GM13977 (cell line): ENCODE data around the gene AGAP3.

Experiments
- DNase-seq: peaks from one replicate; pipeline ENCODE4 v3.0.0; 2012; ENCODE audit warnings: low spot score
- in situ Hi-C: fragments of 300-500 bp; cut with MboI; formaldehyde crosslinking; loops from one replicate; pipeline ENCODE4 v1.12.0; 2022; ENCODE audit warnings: low sequenced_read_pairs, low pct_unique_long_range_greater_than_20kb, mixed read lengths, inconsistent platforms; ENCODE audit not compliant: unreplicated experiment
- TF ChIP-seq, protein P1 (sequence below): IDR thresholded peaks from 2 replicates; pipeline ENCODE4 v1.5.1; 2012; ENCODE audit warnings: mild to moderate bottlenecking, control low read depth; ENCODE audit not compliant: insufficient read depth; ENCODE audit errors: extremely low read depth, missing control alignments

The AGAP3 gene

DNA sequence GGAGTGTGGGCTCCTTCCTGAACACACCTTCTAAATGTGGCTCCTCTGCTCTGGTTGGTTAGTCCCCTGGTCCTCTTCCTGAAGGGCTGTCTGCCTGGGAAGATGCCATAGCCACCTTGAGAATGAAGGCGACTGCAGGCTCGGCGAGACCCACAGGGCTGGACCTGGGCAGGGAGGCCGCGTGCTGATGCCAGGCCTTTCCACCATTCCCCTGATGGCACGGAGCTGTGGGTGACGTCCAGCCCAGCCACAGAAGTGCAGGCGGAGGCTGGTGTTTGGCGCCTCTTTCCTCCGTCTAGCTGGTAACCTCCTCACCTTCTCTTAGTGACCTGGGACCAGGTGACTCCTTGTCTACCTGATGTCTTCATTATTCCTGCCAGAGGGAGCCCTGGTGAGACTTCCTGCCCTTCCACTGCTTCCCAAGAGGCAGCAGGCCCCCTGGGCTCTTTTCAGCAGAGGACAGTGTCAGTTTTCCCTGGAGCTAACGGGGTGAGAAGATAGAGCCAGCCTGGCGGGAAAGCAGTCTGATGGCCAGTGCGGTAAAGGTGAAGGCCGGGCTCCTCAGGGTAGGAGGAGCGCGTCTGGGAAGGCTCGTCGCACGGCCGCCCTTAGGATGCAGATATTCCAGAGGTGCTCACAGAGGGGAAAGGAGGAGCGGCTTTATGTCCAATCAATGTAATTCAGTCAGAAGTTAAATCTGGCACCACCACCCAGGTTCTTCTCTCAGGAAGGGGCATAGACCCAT is 46.4 kb downstream of the AGAP3 start:
- no peak for DNase-seq
- in situ Hi-C loops, result no loop called here
- TF ChIP-seq, protein P1, sequence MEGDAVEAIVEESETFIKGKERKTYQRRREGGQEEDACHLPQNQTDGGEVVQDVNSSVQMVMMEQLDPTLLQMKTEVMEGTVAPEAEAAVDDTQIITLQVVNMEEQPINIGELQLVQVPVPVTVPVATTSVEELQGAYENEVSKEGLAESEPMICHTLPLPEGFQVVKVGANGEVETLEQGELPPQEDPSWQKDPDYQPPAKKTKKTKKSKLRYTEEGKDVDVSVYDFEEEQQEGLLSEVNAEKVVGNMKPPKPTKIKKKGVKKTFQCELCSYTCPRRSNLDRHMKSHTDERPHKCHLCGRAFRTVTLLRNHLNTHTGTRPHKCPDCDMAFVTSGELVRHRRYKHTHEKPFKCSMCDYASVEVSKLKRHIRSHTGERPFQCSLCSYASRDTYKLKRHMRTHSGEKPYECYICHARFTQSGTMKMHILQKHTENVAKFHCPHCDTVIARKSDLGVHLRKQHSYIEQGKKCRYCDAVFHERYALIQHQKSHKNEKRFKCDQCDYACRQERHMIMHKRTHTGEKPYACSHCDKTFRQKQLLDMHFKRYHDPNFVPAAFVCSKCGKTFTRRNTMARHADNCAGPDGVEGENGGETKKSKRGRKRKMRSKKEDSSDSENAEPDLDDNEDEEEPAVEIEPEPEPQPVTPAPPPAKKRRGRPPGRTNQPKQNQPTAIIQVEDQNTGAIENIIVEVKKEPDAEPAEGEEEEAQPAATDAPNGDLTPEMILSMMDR, result no peak

DNA sequence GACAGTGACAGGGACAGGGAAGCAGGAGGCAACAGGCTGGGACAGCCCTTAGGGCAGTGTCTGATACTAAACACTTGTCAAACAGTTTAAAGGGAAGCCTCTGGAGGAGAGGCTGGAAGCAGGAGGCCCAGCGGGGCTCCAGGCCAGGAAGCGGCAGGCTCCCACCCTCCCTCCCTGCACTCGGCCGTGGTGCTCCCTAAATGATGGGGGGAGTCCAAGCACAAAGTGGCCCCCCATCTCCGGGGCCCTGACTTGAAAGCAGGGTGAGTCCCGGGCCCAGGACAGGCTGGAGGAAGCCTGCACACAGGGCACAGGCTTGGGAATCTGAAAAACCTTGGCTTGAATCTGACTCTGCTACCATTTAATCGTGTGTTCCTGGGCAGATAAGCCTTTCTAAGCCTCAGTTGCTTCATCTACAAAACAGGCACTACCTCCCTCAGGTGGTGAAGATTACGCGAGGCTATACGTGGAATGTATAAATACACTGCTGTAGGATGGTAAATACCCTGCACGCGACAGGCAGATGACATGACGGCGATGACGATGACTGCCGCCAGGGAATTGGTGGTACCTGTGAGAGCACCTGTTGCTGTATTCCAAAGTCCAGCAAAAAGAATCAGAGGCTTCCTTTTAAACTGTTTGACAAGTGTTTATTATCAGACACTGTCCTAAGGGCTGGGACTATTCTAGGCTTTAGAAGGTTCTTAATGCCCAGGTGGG is 47.2 kb downstream of the AGAP3 start:
- in situ Hi-C loops, result no loop called here
- no peak for DNase-seq
- TF ChIP-seq, protein P1, result no peak

DNA sequence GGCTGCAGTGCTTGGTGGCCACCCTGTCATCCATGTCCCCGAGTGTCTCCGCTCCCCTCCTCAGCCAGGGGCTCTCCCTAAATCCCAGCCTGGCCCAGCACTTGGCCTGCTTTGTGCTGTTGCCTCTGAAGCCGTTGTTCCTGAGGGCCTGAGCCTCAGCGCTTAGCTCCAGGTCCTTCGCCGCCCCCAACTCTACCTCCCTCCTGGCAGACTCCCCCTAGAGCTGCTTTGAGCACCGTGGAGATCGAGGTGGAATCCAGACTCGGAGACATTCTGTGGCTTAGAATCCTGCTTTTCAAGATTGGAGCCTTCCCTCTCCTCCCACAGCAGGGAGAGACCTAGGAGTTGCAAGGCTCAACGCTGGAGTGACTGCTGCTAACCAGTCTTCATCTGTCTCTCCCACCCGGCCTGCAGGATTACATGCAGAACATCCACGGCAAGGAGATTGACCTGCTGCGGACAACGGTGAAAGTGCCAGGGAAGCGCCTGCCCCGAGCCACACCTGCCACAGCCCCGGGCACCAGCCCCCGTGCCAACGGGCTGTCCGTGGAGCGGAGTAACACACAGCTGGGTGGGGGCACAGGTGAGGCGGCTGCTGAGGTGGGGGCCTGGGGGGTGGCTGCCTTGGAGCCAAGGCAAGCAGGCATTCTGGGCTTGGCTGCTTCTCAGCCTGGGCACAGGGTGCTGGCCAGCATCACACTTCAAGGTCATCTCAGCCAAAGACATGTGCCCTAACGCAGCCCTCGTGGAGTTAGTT is 47.9 kb downstream of the AGAP3 start:
- TF ChIP-seq, protein P1, result no peak
- in situ Hi-C loops, result no loop called here
- DNase-seq, result no peak

DNA sequence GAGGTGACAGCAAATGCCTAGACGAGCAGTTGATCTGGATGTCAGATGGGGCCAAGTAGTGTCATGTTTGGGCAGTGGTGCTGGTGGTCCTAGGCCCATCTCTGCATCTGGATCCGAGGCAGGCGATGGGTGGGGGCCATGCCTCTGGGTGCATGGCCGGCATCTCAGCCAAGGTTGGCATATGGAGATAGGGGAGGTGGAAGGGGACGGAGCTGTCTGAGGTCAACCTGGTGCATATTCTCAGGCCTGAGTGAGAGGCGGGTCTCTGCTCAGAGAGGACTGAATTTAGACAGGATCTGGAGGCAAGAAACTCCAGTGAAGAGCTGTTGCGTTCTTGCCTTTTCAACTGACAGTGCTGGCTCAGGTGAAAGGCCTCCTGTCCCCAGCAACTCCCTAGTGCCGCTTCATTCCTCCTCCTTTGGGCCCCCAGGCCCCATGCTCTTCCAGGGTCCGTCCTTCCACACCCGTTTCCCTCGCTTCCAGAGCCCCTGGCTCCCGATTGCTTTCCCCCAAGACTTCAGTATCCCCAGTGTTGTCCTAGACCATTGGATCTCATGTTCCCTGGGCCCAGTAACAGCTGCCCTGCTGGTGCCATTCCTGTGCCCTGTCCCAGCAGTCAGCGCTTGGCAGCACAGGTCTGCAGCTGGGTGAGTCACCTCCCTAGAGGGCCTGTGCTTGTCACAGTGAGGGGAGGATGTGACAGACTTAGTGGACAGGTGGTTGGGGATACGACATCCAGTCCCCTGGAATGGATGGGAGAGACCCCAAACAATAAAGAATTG is 48.7 kb downstream of the AGAP3 start:
- TF ChIP-seq, protein P1, result no peak
- in situ Hi-C loops, result no loop called here
- DNase-seq, result no peak

DNA sequence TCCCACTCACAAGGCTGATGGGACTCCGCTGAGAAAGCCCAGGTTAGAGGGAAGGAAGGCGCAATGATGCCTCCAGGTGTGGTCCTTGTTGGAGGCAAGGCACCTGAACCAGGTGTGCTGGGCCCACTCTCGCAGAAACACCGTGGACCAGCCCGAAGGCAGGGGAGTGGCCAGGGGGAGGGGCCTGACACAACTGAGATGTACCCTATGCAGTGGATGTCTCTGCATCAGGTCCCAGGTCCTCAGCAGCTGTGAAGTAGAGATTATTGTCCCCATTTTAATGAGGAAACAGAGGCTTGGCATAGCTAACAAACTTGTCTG is 49.2 kb downstream of the AGAP3 start:
- in situ Hi-C loops, result no loop called here

More for the DNA sequence above, 49.2 kb downstream of the AGAP3 start:
- TF ChIP-seq, protein P1, result no peak
- no peak for DNase-seq
